H9 (cell line): ENCODE data around the gene ANKRD16. TPM values are rescaled to one million over a fixed set of nuclear protein-coding genes. Genes with fewer than 3 reads are reported as not detected.

Experiments
- DNase-seq: peaks from one replicate; pipeline ENCODE4 v3.0.0-alpha.2; 2017
- H2AFZ ChIP-seq: one replicate; pipeline ENCODE4 v1.6.1; 2013; ENCODE audit warnings: mild to moderate bottlenecking, low read length, control low read depth, moderate library complexity
- H2AK5ac ChIP-seq: 2 replicates; pipeline ENCODE4 v1.6.1; 2013; ENCODE audit warnings: low read length, control low read depth, mixed read lengths; ENCODE audit not compliant: insufficient read length
- H2BK120ac ChIP-seq: one replicate; pipeline ENCODE4 v1.6.1; 2013; ENCODE audit warnings: low read depth, mild to moderate bottlenecking, low read length, control low read depth, inconsistent platforms; ENCODE audit not compliant: poor library complexity, severe bottlenecking
- H2BK12ac ChIP-seq: 2 replicates; pipeline ENCODE4 v1.6.1; 2013; ENCODE audit warnings: low read length, control low read depth, mixed read lengths, low read depth; ENCODE audit not compliant: insufficient read length
- H2BK15ac ChIP-seq: 2 replicates; pipeline ENCODE4 v1.6.1; 2013; ENCODE audit warnings: low read depth, low read length, control low read depth
- H2BK20ac ChIP-seq: one replicate; pipeline ENCODE4 v1.6.1; 2013; ENCODE audit warnings: low read depth, mild to moderate bottlenecking, low read length, control low read depth, inconsistent platforms; ENCODE audit not compliant: poor library complexity, severe bottlenecking
- H2BK5ac ChIP-seq: 2 replicates; pipeline ENCODE4 v1.6.1; 2013; ENCODE audit warnings: low read length, control low read depth, mixed read lengths; ENCODE audit not compliant: insufficient read length
- H3K14ac ChIP-seq: 2 replicates; pipeline ENCODE4 v1.6.1; 2013; ENCODE audit warnings: low read length, control low read depth; ENCODE audit not compliant: insufficient read depth
- H3K18ac ChIP-seq: 2 replicates; pipeline ENCODE4 v1.6.1; 2013; ENCODE audit warnings: low read depth, mild to moderate bottlenecking, mixed read lengths, low read length, control low read depth; ENCODE audit not compliant: insufficient read length
- H3K23ac ChIP-seq: 2 replicates; pipeline ENCODE4 v1.6.1; 2013; ENCODE audit warnings: low read length, control low read depth, mixed read lengths, low read depth; ENCODE audit not compliant: insufficient read length
- H3K23me2 ChIP-seq: 2 replicates; pipeline ENCODE4 v1.6.1; 2013; ENCODE audit warnings: low read depth, mild to moderate bottlenecking, mixed read lengths, low read length, control low read depth; ENCODE audit not compliant: insufficient read length, poor library complexity, severe bottlenecking
- H3K27ac ChIP-seq: 2 replicates; pipeline ENCODE4 v1.5.1; 2013; ENCODE audit warnings: low read length, control low read depth, mixed read lengths, low read depth; ENCODE audit not compliant: insufficient read length
- H3K27me3 ChIP-seq: 2 replicates; pipeline ENCODE4 v1.6.1; 2013; ENCODE audit warnings: low read length, control low read depth, inconsistent platforms; ENCODE audit not compliant: insufficient read depth
- H3K4ac ChIP-seq: 2 replicates; pipeline ENCODE4 v1.6.1; 2013; ENCODE audit warnings: low read depth, mild to moderate bottlenecking, control low read depth, inconsistent platforms, low read length, moderate library complexity
- H3K4me1 ChIP-seq: 2 replicates; pipeline ENCODE4 v1.6.1; 2013; ENCODE audit warnings: low read length, control low read depth, inconsistent platforms; ENCODE audit not compliant: insufficient read depth
- H3K4me2 ChIP-seq: 2 replicates; pipeline ENCODE4 v1.6.1; 2013; ENCODE audit warnings: low read length, control low read depth, mixed read lengths; ENCODE audit not compliant: insufficient read length, insufficient read depth
- H3K56ac ChIP-seq: 2 replicates; pipeline ENCODE4 v1.6.1; 2013; ENCODE audit warnings: low read depth, mild to moderate bottlenecking, mixed read lengths, low read length, control low read depth; ENCODE audit not compliant: insufficient read length
- H3K79me1 ChIP-seq: 2 replicates; pipeline ENCODE4 v1.6.1; 2013; ENCODE audit warnings: low read depth, mild to moderate bottlenecking, moderate library complexity, low read length, control low read depth, inconsistent platforms; ENCODE audit not compliant: insufficient read depth, poor library complexity, severe bottlenecking
- H3K79me2 ChIP-seq: 2 replicates; pipeline ENCODE4 v1.6.1; 2013; ENCODE audit warnings: low read length, control low read depth, inconsistent platforms; ENCODE audit not compliant: insufficient read depth
- H3K9ac ChIP-seq: 2 replicates; pipeline ENCODE4 v1.6.1; 2013; ENCODE audit warnings: low read length, control low read depth, mixed read lengths; ENCODE audit not compliant: insufficient read length; ENCODE audit errors: extremely low read depth
- H3K9me3 ChIP-seq: one replicate; pipeline ENCODE4 v1.6.1; 2013; ENCODE audit warnings: low read depth, low read length, inconsistent platforms; ENCODE audit not compliant: control insufficient read depth
- H3T11ph ChIP-seq: one replicate; pipeline ENCODE4 v1.6.1; 2013; ENCODE audit warnings: mild to moderate bottlenecking, low read length, control low read depth, inconsistent platforms
- H4K20me1 ChIP-seq: one replicate; pipeline ENCODE4 v1.6.1; 2013; ENCODE audit not compliant: control insufficient read depth, insufficient read length, insufficient read depth
- H4K5ac ChIP-seq: 2 replicates; pipeline ENCODE4 v1.6.1; 2013; ENCODE audit warnings: low read depth, mild to moderate bottlenecking, mixed read lengths, low read length, control low read depth; ENCODE audit not compliant: insufficient read length
- H4K8ac ChIP-seq: replicated peaks from 2 replicates; pipeline ENCODE4 v1.6.1; 2013; ENCODE audit warnings: low read length, control low read depth, mixed read lengths, low read depth; ENCODE audit not compliant: insufficient read length
- H4K91ac ChIP-seq: 2 replicates; pipeline ENCODE4 v1.6.1; 2013; ENCODE audit warnings: low read depth, mild to moderate bottlenecking, moderate library complexity, mixed read lengths, low read length, control low read depth; ENCODE audit not compliant: insufficient read length
- H3K27ac Mint-ChIP-seq, 3 experiments: 2 replicates in 2 of 3; 3 replicates in 1 of 3; pipeline ENCODE4 v1.8.0; 2020 to 2021; ENCODE audit warnings: mixed read lengths in 3 of 3, mild to moderate bottlenecking in 1 of 3, moderate library complexity in 1 of 3
- H3K27me3 Mint-ChIP-seq: 2 replicates; pipeline ENCODE4 v1.8.0; 2021; ENCODE audit warnings: low read depth, mild to moderate bottlenecking, moderate library complexity, mixed read lengths
- H3K36me3 Mint-ChIP-seq, 3 experiments: 2 replicates in 2 of 3; 3 replicates in 1 of 3; pipeline ENCODE4 v1.8.0; 2020 to 2021; ENCODE audit warnings: low read depth in 3 of 3, mixed read lengths in 3 of 3; ENCODE audit not compliant: insufficient read depth in 1 of 3
- H3K4me1 Mint-ChIP-seq, 2 experiments: 2 replicates each; pipeline ENCODE4 v1.8.0; 2020; ENCODE audit warnings: mixed read lengths in 2 of 2
- H3K4me3 Mint-ChIP-seq, 2 experiments: 2 replicates in 1 of 2; 3 replicates in 1 of 2; pipeline ENCODE4 v1.8.0; 2020 to 2021; ENCODE audit warnings: mild to moderate bottlenecking in 2 of 2, mixed read lengths in 2 of 2, moderate library complexity in 1 of 2
- H3K9me3 Mint-ChIP-seq, 2 experiments: 2 replicates in 1 of 2; 3 replicates in 1 of 2; pipeline ENCODE4 v1.8.0; 2020; ENCODE audit warnings: mild to moderate bottlenecking in 2 of 2, mixed read lengths in 2 of 2, moderate library complexity in 1 of 2
- WGBS: extraction: QIAGEN DNeasy Blood & Tissue Kit; methylation state at CpG from one replicate; pipeline ENCODE4 v1.1.7; 2013; ENCODE audit warnings: missing lambda C conversion rate, low lambda C conversion rate, mixed read lengths; ENCODE audit not compliant: insufficient read length; ENCODE audit errors: extremely low coverage; 5-methylcytosine and 5-hydroxymethylcytosine counted together
- total RNA-seq: library from RNA; stranded (reverse); gene quantifications from 2 replicates; pipeline ENCODE4 v1.2.1, GENCODE V29; 2021
- TF ChIP-seq, protein P1 (sequence below): fragments of 200-600 bp; sonication (generic); conservative IDR thresholded peaks from 3 replicates; pipeline ENCODE4 v1.8.0; 2021; ENCODE audit warnings: antibody characterized with exemption, mild to moderate bottlenecking

ANKRD16 gene
- total RNA-seq, 1 experiment from 2014 or later = 11.4 TPM

DNA sequence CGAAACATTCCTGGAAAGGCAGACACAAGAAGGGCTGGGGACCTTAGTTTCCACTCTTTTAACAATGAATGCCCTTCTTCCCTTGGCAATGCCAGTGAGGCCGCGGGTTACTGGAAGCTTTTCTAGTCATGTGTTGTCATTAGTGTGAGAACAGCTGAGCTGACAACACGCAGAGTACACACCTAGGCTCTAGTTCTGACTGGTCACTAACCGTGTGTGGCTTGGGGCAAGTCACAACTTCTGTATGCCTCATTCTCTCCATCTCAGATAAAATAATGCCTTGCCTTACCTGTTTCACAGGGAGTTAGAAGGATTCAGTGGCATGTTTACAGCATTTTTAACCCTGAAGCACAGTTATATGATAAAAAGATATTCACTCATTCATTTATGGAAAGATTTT, 32.1 kb upstream of the ANKRD16 start:
- Histone ChIP-seq H3K23ac (no peak overlapping the region), H3K18ac (no peak overlapping the region), H3K4me1 (no peaks in the 10 kb centered on the region), H4K91ac (no peak overlapping the region), H4K20me1 (no peaks in the 10 kb centered on the region), H2BK20ac (no peak overlapping the region), H3T11ph (no peak overlapping the region), H2BK12ac (no peak overlapping the region), H3K27ac (no peak overlapping the region), H3K4me2 (no peak overlapping the region), H3K9me3 (no peaks in the 10 kb centered on the region), H4K5ac (no peak overlapping the region), H2BK5ac (no peak overlapping the region), H3K56ac (no peak overlapping the region), H3K79me2 (no peaks in the 10 kb centered on the region), H3K4ac (no peak overlapping the region), H3K14ac (no peak overlapping the region), H4K8ac (no peak overlapping the region), H2AFZ (no peak overlapping the region), H3K23me2 (no peaks in the 10 kb centered on the region), H3K27me3 (no peaks in the 10 kb centered on the region), H2AK5ac (no peak overlapping the region), H3K9ac (no peak overlapping the region), H2BK120ac (no peak overlapping the region), H2BK15ac (no peak overlapping the region), H3K79me1 (no peaks in the 10 kb centered on the region)
- no peak for DNase-seq
- H3K9me3 Mint-ChIP-seq = no peaks in the 10 kb centered on the region
- no peaks in the 10 kb centered on the region for H3K27me3 Mint-ChIP-seq
- no CpG with 5 or more reads among the region's 5 CpGs for WGBS
- no peak overlapping the region for H3K27ac Mint-ChIP-seq
- TF ChIP-seq, protein P1, sequence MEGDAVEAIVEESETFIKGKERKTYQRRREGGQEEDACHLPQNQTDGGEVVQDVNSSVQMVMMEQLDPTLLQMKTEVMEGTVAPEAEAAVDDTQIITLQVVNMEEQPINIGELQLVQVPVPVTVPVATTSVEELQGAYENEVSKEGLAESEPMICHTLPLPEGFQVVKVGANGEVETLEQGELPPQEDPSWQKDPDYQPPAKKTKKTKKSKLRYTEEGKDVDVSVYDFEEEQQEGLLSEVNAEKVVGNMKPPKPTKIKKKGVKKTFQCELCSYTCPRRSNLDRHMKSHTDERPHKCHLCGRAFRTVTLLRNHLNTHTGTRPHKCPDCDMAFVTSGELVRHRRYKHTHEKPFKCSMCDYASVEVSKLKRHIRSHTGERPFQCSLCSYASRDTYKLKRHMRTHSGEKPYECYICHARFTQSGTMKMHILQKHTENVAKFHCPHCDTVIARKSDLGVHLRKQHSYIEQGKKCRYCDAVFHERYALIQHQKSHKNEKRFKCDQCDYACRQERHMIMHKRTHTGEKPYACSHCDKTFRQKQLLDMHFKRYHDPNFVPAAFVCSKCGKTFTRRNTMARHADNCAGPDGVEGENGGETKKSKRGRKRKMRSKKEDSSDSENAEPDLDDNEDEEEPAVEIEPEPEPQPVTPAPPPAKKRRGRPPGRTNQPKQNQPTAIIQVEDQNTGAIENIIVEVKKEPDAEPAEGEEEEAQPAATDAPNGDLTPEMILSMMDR = no peak
- no peak overlapping the region for H3K4me3 Mint-ChIP-seq
- H3K36me3 Mint-ChIP-seq = peaks cover 44 to 95% (median 82%) of the 10 kb centered on the region in 3 experiments; a peak in 6 of 7 replicates
- H3K4me1 Mint-ChIP-seq = no peaks in the 10 kb centered on the region
